CD4-positive, alpha-beta T cell (primary cell): ENCODE results near the gene MTHFR. TPM values are rescaled to one million over a fixed set of nuclear protein-coding genes. Genes with fewer than 3 reads are reported as not detected.

Experiments
- ATAC-seq: fragments of 200-7000 bp; cut with Tn5 transposase; one replicate; pipeline ENCODE4 v1.10.0; 2022; ENCODE audit warnings: mild to moderate bottlenecking; ENCODE audit not compliant: poor library complexity
- CTCF ChIA-PET: fragments of 350-600 bp; sonication (Branson Sonifier 250); formaldehyde crosslinking; loops from one replicate; lab custom pipeline; 2021; ENCODE audit warnings: antibody characterized with exemption, inconsistent platforms; lab: Charles Lee
- POLR2A ChIA-PET: fragments of 350-600 bp; sonication (Branson Sonifier 250); formaldehyde crosslinking; loops from one replicate; lab custom pipeline; 2021; ENCODE audit warnings: antibody characterized with exemption, inconsistent platforms; lab: Charles Lee
- DNase-seq, 14 experiments: peaks; one replicate each; pipeline ENCODE4 v3.0.0-alpha.2; 2013 to 2020; ENCODE audit warnings: mixed read lengths in 2 of 14
- H3K27ac ChIP-seq, 2 donors: one replicate each; pipeline versions ENCODE4 v1.5.1 to v1.7.0; 2013; ENCODE audit warnings: low read length in 2 of 2, low read depth in 1 of 2, mild to moderate bottlenecking in 1 of 2
- H3K27me3 ChIP-seq, 2 experiments: 1 replicate in 1 of 2; 2 replicates in 1 of 2; pipeline versions ENCODE4 v1.6.1 to v1.7.0; 2013; ENCODE audit warnings: low read length in 2 of 2, control low read depth in 1 of 2, mild to moderate bottlenecking in 1 of 2, moderate library complexity in 1 of 2; ENCODE audit not compliant: insufficient read depth in 2 of 2, control insufficient read depth in 1 of 2
- H3K36me3 ChIP-seq: one replicate; pipeline ENCODE4 v1.6.1; 2013; ENCODE audit warnings: low read length, control low read depth; ENCODE audit not compliant: insufficient read depth
- H3K4me1 ChIP-seq: one replicate; pipeline ENCODE4 v1.6.1; 2013; ENCODE audit warnings: low read length, control low read depth; ENCODE audit not compliant: insufficient read depth
- H3K4me3 ChIP-seq: one replicate; pipeline ENCODE4 v1.5.1; 2013; ENCODE audit warnings: mild to moderate bottlenecking, low read length, moderate library complexity
- H3K9me3 ChIP-seq, 2 experiments: 1 replicate in 1 of 2; 2 replicates in 1 of 2; pipeline versions ENCODE4 v1.6.1 to v1.7.0; 2013; ENCODE audit warnings: low read length in 2 of 2, mild to moderate bottlenecking in 2 of 2, control low read depth in 1 of 2, moderate library complexity in 1 of 2; ENCODE audit not compliant: control insufficient read depth in 1 of 2, insufficient read depth in 1 of 2
- H3K27ac Mint-ChIP-seq: one replicate; pipeline ENCODE4 v1.8.0; 2020; ENCODE audit warnings: mixed read lengths
- H3K27me3 Mint-ChIP-seq: one replicate; pipeline ENCODE4 v1.8.0; 2021; ENCODE audit warnings: mixed read lengths
- H3K36me3 Mint-ChIP-seq: one replicate; pipeline ENCODE4 v1.8.0; 2021; ENCODE audit warnings: low read depth, mixed read lengths
- H3K4me1 Mint-ChIP-seq: one replicate; pipeline ENCODE4 v1.8.0; 2021; ENCODE audit warnings: low read depth, mixed read lengths
- H3K4me3 Mint-ChIP-seq: one replicate; pipeline ENCODE4 v1.8.0; 2020; ENCODE audit warnings: mild to moderate bottlenecking, mixed read lengths
- H3K9me3 Mint-ChIP-seq: one replicate; pipeline ENCODE4 v1.8.0; 2020; ENCODE audit warnings: mixed read lengths
- CTCF ChIP-seq: fragments of 200-600 bp; IDR thresholded peaks from one replicate; pipeline ENCODE4 v1.8.0; 2022; ENCODE audit warnings: antibody characterized with exemption, mild to moderate bottlenecking
- intact Hi-C, 2 experiments: fragments of 100-400 bp; cut with DNase I in 1 of 2; cut with micrococcal nuclease in 1 of 2; formaldehyde crosslinking; loops; one replicate each; pipeline versions ENCODE4 v1.15.1 to v1.9.0; 2023 to 2025; cut with DNase I, micrococcal nuclease
- total RNA-seq, 174 experiments: library from RNA in 2 of 174; stranded (reverse) in 2 of 174; gene quantifications; one replicate each; pipeline ENCODE4 v1.2.3 and lab custom pipeline; 2021 to 2026

Gene MTHFR
- total RNA-seq, 2 experiments from 2014 or later: 30.8 to 31.3 TPM

GRCh38 chr1:11799896-11800295, 5.9 kb downstream of the MTHFR start:
- ATAC-seq (no peak), DNase-seq (no peak)
- Mint-ChIP-seq H3K4me3 (no peak overlapping the region), H3K27ac (no peak overlapping the region), H3K9me3 (no peaks in the 10 kb centered on the region), H3K4me1 (peaks cover 31% of the 10 kb centered on the region), H3K27me3 (no peaks in the 10 kb centered on the region), H3K36me3 (peaks cover 59% of the 10 kb centered on the region)
- Histone ChIP-seq H3K27me3 (no peaks in the 10 kb centered on the region), H3K36me3 (peaks cover 53% of the 10 kb centered on the region), H3K27ac (no peak overlapping the region), H3K4me1 (peaks cover 39% of the 10 kb centered on the region), H3K4me3 (no peak overlapping the region), H3K9me3 (no peaks in the 10 kb centered on the region)
- ChIA-PET CTCF (no interaction called here), POLR2A (no interaction called here)
- intact Hi-C loops: loop anchor here in 1 of 2 experiments (5.0 kb wide), 1 partner anchor 63 kb away; the partner anchor contains the start of gene AGTRAP
- TF ChIP-seq CTCF: no peak

- ATAC-seq (no peak), DNase-seq (no peak)
- H3K4me3 ChIP-seq: no peak overlapping the region
- peaks cover 61% of the 10 kb centered on the region for H3K36me3 ChIP-seq
- intact Hi-C loops: no loop called here
- H3K27ac ChIP-seq: no peak overlapping the region
- POLR2A ChIA-PET: no interaction called here
- CTCF ChIA-PET: no interaction called here
- H3K9me3 ChIP-seq: no peaks in the 10 kb centered on the region
- H3K27me3 ChIP-seq: no peaks in the 10 kb centered on the region
- TF ChIP-seq CTCF: no peak
- H3K9me3 Mint-ChIP-seq: no peaks in the 10 kb centered on the region
- H3K36me3 Mint-ChIP-seq: peaks cover 66% of the 10 kb centered on the region
- no peaks in the 10 kb centered on the region for H3K27me3 Mint-ChIP-seq
- peaks cover 23% of the 10 kb centered on the region for H3K4me1 Mint-ChIP-seq
- H3K4me3 Mint-ChIP-seq: no peak overlapping the region
- H3K27ac Mint-ChIP-seq: no peak overlapping the region
- H3K4me1 ChIP-seq: peaks cover 31% of the 10 kb centered on the region
Observed at GRCh38 chr1:11799099-11799498, 6.7 kb downstream of the MTHFR start.

- Mint-ChIP-seq H3K27me3 (no peaks in the 10 kb centered on the region), H3K27ac (no peak overlapping the region), H3K4me3 (no peak overlapping the region), H3K9me3 (no peaks in the 10 kb centered on the region), H3K4me1 (peaks cover 8% of the 10 kb centered on the region), H3K36me3 (peaks cover 61% of the 10 kb centered on the region)
- DNase-seq (peak in 1 of 14 experiments; percentile 16), ATAC-seq (no peak)
- H3K4me3 ChIP-seq: no peak overlapping the region
- H3K27me3 ChIP-seq: no peaks in the 10 kb centered on the region
- H3K27ac ChIP-seq: no peak overlapping the region
- POLR2A ChIA-PET: no interaction called here
- no peak for TF ChIP-seq CTCF
- no peaks in the 10 kb centered on the region for H3K9me3 ChIP-seq
- CTCF ChIA-PET: no interaction called here
- intact Hi-C loops: no loop called here
- peaks cover 17% of the 10 kb centered on the region for H3K4me1 ChIP-seq
- H3K36me3 ChIP-seq: peaks cover 66% of the 10 kb centered on the region
Observed at GRCh38 chr1:11797525-11798216, 8.1 kb downstream of the MTHFR start.
